GM19395 (cell line): Measurements from ENCODE around the gene BBS9.

Experiments used
- ATAC-seq: cut with Tn5 transposase; IDR thresholded peaks from one replicate; pipeline ENCODE4 v1.9.1; 2021; ENCODE audit warnings: mild to moderate bottlenecking, moderate library complexity; ENCODE audit not compliant: unreplicated experiment

Gene BBS9

GRCh38 chr7:33118383-33118782 lies 11.0 kb upstream of the BBS9 start:
- ATAC-seq = no peak

DNA sequence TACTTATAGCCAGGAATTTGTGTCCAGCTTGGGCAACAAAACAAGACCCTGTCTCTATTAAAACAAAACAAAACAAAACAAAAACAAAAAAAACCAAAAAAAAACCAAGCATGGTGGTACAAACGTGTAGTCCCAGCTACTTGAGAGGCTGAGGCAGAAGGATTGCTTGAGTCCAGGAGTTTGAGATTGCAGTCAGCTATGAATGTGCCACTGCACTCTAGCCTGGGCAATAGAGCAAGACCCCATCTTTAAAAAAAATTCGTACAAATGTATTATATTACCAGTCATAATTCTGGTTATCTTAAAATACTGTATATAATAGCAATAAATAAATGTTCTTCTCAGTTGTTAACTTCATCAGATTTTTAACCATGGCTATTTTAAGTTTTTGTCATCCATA lies 2.3 kb upstream of the BBS9 start:
- no peak for ATAC-seq

DNA sequence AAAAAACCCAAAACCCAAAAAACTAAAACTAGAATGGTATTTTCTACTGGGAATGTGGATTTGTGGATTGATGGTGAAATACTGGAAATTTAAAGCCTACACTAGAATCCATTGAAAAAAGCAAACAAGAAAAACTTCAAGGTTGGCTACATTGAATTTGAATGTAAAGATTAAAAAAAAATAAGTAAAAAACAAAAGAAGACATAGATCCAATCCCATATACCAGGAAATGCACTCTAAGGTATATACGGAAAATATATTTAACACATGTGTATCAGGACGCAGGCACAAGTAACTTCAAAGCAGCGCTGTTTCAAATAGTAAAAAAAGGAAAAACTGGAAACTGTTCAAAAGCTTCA lies 754 bp upstream of the BBS9 start:
- ATAC-seq = no peak

GRCh38 chr7:33129806-33130153 lies 416 bp downstream of the BBS9 start:
- ATAC-seq = no peak

DNA sequence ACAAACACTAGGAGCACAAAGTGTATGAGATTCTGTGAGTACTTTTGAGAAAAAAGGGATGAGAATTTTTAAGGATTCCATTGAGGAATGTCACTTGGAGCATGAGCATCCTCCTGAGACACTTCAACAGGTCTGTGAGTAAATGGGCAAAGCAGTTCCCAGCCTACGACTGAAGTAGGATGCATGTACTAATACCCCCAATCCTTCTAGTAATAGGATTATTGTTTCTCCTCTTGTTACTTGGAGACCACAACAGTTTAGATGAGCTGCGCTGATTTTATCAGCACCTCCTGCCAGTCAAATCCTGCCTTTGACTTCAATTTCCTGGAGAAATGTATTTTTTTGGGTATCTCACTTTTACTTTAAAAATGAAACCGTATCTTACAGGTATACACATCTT lies 820 bp downstream of the BBS9 start:
- no peak for ATAC-seq

GRCh38 chr7:33137103-33137502 lies 7.7 kb downstream of the BBS9 start:
- ATAC-seq = no peak

DNA sequence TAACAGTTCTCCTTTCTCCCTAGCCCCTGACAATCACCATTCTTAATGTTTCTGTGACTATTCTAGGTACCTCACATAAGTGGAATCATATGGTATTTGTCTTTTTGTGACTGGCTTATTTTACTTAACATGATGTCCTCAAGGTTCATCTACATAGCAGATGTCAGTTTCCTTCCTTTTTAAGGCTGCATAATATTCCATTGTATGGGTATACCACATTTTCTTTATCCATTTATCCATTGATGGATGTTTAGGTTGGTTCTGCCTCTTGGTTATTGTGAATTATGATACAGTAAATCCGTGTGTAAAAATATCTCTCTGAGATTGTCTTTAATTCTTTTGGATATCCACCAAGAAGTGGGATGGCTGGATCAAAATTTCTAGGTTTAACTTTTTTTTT lies 13.2 kb downstream of the BBS9 start:
- ATAC-seq = no peak

DNA sequence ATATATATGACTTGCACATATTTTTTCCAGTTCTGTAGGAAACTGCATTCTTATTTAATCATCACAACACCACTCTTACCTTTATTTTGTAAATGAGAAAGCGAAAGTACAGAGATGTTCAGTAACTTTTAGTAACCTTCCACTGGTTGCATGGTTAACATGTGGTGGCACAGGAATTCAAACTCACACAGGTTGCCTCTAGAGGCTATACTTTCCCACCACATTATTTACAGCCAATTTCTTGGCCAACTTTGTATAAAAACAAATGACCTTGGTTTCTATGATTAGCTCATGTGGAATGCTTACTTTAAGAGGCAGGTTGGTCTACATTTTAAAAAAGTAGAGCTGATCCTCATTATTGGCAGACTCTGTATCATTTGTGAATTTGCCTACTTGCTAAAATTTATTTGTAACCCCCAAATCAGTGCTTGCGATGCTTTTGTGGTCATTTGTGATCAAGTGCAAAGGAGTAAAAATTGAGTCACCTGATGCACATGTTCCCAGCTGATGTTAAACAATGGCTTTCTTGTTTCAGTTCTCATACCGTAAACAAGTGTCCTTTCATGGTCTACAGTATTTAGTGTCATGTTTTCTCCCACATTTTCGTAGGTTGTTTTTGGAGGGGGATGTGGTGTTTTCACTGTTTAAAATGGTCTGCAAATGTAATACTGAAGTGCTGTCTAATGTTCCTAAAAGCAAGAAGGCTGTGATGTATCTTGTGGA lies 14.8 kb downstream of the BBS9 start:
- ATAC-seq = no peak

DNA sequence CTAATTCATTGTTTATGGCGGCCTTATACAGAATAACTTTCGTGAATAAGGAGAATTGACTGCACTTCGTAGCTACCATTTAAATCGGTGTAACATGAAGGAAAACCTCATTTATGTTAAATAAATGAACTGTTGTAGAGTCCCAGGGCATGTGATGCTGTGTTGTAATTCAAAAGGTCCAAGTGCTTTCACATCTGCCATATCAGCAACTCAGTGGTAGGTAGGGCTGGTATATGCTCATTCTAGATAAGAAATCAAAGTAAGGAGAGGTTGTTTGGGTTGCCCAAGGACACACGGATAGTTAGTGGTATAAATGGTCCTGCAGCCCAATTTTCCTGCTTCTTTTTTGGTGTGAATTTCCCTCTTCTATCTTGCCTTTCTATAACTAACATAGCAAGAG lies 15.8 kb downstream of the BBS9 start:
- ATAC-seq = no peak

DNA sequence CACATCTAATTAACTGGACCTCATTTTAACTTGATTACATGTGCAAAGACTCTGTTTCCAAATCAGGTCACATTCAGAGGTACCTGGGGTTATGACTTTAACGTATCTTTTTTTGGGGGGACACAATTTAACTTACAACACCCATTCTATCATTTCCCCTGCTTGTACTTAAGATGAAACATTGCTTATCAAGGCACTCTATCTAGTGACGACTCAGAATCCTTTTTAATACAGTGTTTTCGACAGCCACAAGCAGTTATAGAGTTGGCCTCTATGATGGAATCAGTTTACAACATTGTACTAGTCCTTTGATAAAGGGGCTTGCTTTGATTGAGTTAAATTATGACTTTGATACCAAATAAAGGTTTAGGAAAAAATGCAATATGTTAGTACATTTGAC lies 22.7 kb downstream of the BBS9 start:
- ATAC-seq = no peak

- ATAC-seq = no peak
Measured at GRCh38 chr7:33155811-33156210, 26.4 kb downstream of the BBS9 start.

GRCh38 chr7:33156441-33156840 lies 27.1 kb downstream of the BBS9 start:
- no peak for ATAC-seq

- no peak for ATAC-seq
Measured at GRCh38 chr7:33157311-33157710, 27.9 kb downstream of the BBS9 start.

DNA sequence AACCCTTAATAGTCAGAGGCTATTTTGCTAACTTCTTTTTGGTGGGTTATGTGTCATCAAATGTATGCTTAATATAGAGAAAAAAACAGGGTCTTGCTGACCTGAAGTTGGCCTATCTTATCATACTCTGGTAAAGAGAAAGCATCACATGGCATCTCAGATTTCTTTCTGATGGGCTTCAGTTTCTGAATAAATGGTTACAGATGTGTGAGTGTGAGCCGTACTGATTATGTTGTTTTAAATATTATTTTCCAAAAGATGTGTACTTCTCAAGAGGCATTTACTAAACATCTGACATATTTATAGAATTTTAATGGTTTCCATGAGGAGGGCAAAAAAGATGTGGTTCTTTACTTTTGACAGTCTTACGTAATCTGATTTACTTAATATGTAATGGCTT lies 28.4 kb downstream of the BBS9 start:
- no peak for ATAC-seq

GRCh38 chr7:33177876-33178275 lies 48.5 kb downstream of the BBS9 start:
- ATAC-seq = no peak

DNA sequence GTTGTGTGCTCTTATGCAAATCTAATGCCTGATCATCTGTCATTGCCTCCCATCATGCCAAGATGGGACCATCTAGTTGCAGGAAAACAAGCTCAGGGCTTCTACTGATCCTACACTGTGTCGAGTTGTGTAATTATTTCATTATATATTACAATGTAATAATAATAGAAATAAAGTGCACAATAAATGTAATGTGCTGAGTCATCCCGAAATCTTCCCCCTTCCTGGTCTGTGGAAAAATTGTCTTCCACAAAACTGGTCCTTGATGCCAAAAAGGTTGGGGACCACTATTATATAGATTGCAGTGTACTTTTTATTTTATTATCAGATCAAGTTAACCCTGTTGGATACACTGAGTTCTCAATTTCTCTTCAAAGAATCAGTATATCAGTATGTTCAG lies 50.2 kb downstream of the BBS9 start:
- ATAC-seq = no peak

DNA sequence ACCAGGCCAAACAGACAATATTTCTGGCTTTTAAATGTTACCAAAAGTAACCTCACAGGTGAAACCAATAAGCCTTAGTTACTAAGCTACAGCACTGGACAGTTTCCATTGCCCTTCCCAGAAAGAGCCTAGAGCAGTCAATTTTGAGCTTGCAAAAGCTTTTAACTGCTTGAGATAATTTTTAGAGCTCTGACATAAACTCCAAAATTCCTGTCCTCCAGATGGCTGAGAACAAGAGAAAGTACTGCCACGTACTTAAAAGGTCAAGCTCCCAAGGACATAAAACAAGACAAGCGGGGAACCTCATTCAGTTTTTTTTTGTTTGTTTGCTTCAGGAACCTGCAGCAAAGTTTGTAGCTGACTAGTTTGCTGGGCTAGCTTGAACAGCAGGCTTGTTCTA lies 54.1 kb downstream of the BBS9 start:
- no peak for ATAC-seq

DNA sequence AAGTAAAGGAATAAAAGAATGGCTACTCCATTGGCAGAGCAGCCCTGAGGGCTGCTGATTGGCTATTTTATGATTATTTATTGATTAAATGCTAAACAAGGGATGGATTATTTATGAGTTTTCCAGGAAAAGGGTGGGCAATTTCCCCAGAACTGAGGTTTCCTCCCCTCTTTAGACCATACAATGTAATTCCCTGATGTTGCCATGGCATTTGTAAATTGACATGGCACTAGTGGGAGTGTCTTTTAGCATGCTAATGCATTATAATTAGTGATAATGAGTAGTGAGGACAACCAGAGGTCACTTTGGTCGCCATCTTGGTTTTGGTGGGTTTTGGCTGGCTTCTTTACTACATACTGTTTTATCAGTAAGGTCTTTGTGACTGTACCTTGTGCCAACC lies 55.5 kb downstream of the BBS9 start:
- no peak for ATAC-seq

- peak; percentile 80 for ATAC-seq
Measured at GRCh38 chr7:33185786-33186185, 56.4 kb downstream of the BBS9 start.

DNA sequence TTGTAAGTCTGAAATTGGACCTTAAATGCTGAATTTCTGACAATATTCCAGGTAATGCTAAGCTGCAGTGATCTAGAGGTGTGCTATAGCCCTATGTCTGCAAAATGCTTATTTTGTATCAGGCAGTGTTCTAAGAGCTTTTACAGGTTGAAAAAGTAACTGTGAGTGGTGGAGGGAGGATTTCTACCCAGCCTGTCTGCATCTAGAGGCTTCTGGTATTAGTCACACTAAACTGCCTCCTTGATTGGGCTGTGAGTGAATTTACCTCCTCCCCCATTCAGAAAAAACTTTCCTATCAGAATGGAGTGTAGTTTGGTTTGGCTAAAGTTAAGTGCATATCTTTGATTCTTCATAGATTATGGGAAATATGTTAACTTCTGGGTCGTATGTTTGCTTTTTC lies 56.8 kb downstream of the BBS9 start:
- no peak for ATAC-seq

DNA sequence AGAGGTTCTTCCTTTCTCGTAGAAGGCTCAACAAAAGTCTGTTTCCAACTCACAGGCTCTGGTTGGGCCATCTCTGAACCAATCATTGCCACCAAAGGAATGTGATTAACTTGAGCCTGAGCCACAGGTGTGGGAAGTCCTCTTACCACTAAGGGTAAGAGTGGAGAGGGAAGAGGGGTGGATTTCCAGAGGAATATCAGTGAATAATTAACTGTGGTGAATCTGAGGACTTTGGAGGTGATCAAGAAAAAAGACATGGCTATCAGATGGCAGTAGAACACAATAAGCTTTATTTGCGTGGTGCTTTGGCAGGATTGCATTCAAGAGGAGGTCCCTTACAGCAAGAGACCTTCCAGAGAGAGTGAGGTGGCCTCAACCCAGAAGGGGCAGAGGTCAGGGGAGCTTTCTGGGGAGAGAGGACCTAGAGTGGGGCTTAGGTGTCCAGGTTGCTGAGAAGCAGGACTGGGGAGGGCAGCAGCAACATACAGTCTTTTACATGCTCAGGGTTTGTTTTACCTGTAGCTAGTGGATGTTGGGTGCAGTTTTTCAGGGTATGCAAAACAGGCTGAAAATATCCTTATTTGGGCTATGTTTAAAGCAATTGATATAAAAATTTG lies 61.4 kb downstream of the BBS9 start:
- peak; percentile 24 for ATAC-seq

DNA sequence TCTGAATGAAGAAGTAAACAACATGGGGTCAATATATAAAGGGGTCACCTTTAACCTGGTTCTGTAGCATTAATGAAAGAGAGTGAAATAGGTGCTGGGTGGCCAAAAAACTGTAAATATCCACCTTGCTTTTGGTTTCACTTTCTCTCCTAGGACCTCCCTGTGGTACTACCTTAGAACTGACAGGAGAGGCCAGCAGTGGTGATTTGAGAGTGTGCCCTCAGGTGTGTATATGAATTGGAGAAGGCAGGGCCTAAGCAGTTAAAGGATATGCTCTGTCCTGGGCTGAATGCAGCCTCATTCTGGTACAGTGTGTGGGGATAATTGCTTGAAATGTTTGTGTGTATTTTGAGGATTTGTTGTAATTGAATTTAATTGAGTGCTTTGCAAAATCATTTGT lies 62.0 kb downstream of the BBS9 start:
- peak; percentile 79 for ATAC-seq

DNA sequence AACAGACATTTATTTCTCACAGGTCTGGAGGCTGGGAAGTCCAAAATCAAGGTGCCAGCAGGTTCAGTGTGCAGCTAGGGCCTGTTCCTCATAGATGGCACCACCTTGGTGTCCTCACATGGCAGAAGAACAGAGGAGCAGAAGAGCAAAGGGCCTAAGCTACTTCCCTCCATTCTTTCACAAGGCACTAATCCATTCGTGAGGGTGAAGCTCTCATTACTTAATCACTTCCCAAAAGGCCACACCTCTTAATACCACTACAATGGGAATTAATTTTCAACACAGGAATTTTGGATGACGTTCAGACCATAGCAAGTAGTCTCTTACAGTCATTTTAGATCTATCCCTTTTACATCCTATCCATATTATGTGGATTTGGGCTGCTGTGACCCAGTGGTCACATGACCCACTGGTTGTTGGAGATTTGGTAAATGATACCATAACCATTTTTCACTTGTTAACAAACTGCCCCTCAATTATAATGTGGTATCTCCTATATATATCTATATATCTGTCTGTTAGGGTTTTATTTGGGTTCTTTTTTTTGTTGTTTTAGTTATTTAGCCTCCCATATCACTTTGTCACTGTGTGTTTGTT lies 63.4 kb downstream of the BBS9 start:
- ATAC-seq = no peak
